Stimulated activated CD8-positive, alpha-beta memory T cell treated with anti-CD3 and anti-CD28 coated beads, Interleukin-15, amount 100 ng/mL, for 1 hour (primary cell): Measurements from ENCODE around the gene CDK17.

Experiments
- DNase-seq: peaks from one replicate; pipeline ENCODE4 v3.0.0-alpha.2; 2020; ENCODE audit warnings: low read depth

The CDK17 gene

DNA sequence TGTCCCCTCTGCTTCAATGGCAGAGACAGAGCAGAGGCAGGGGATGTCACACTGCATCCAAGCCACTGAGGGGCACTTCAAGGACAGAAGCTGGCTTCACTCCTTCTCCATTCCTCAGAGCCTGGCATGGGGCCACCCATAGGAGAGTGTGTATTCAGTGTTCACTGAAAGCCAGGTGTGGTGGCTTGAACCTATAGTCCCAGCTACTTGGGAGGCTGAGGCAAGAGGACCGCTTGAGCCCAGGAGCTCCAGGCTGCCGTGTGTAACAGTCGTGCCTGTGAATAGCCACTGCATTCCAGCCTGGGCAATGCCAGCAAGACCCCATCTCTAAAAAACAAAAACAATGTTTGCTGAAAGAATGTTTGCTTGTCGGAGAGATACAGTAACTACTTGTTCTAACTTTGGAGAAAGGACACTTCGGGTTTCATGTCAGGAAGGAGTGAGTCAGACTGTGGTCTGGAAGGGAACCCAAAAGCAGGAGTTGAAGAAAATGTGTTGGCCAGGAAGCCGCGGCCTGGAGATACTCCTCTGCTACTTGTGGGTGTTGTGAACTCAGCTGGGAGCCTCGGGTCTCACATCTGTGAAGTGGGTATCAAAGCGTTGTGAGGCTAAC, 162.7 kb downstream of the CDK17 start:
- peak; percentile 25 for DNase-seq

GRCh38 chr12:96237035-96237434, 163.2 kb downstream of the CDK17 start:
- DNase-seq = no peak

GRCh38 chr12:96236221-96236822, 163.9 kb downstream of the CDK17 start:
- DNase-seq = no peak

DNA sequence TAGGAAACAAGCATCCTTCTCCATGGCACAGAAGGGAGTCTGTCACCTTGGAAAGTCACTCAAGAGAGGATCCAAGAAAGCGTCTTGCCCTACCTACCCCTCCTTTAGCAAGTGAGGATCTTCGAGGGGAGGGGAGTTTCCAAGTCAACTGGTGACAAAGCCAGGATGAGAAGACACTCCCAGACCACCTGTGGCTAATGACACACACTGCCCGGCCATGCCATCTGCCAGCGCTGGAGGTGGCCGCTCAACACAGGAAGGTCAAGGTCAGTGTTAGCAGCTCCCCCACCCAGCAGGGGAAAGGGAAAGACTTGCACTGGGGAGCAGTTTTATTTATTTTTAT, 164.8 kb downstream of the CDK17 start:
- no peak for DNase-seq

DNA sequence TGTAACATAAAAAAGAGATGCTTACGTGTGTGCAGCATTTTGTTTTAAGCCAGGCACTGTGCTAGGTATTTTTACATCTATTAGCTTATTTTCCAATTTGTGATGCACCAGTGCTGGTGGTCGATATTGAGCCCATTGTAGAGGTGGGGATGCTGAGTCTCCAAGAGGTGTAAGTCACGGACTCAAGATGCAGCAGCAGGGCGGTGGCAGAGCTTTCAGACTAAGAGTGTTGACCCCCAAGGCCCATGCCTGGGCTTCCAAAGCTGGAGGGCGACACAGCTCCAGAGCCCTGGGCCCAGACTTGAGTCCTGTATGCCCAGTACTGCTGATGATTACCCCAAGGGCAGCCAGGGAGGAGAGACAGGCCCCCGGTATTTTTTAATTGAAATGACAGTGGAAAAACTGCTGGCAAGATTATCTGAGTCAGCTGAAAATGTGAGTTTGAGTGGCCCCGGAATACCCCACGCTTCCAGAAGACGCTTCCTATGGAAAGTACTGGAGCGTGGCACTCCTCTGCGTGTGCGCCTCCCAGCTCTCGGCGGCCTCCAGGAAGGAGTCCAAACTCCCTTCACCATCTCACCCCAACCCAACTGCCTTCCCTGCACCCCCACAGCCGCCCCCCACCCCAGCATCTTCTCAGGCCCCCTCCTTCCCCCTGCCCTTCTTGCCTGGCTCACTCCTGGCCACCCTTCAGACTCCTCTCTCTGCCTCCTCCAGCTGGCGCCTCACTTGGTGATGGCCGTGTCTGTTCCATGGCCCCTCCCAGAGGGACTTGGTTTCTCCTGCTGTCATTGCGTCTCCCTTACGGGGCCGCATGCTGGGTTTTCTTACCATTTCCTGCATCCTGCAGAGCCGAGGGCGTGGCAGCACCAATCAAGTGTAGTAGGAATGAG, 165.4 kb downstream of the CDK17 start:
- no peak for DNase-seq

DNA sequence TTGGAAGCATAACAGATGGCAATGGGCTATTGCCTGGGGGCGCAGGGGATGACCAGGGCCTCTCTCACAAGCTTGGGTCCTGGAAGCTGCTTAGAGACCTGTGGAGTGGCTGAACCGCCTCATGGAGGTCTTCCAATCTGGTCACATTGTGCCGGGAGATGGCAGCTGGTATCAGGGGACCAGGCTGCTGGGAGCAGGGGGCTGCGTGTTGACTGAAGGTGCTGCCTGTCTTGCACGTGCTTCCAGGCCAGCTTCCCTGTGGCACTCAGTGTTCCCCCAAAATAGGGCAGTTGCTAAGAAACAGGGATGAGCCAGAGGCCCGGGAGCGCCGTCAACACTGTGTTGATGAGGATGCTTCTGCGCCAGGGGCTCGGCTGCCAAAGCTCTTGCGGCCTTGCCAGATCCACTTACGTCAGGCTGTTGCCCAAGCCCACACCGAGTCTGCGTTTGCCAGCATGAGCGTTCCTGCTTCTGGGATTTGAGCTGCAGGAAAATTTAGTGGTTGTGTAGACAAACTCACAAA, 166.2 kb downstream of the CDK17 start:
- DNase-seq = no peak

GRCh38 chr12:96233168-96233567, 167.1 kb downstream of the CDK17 start:
- no peak for DNase-seq

DNA sequence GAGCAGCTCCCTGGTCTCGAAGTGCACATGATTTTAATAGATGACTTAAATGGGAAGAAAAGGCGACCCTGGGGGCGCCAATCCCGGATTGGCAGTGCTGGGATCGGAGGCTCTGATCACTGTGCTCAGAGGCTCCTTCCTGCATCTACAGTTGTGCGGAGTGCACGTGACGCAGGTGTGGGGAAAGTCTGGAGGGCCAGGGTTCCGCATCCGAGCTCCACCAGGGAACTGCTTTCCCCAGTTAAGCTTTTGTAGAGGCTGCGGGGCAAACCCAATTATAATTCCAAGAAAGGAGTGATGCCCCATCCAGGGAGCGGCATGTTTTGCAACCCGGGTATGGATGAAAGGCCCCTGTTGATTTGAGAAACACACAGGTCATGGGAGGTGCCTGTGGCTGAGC, 169.6 kb downstream of the CDK17 start:
- DNase-seq = no peak

DNA sequence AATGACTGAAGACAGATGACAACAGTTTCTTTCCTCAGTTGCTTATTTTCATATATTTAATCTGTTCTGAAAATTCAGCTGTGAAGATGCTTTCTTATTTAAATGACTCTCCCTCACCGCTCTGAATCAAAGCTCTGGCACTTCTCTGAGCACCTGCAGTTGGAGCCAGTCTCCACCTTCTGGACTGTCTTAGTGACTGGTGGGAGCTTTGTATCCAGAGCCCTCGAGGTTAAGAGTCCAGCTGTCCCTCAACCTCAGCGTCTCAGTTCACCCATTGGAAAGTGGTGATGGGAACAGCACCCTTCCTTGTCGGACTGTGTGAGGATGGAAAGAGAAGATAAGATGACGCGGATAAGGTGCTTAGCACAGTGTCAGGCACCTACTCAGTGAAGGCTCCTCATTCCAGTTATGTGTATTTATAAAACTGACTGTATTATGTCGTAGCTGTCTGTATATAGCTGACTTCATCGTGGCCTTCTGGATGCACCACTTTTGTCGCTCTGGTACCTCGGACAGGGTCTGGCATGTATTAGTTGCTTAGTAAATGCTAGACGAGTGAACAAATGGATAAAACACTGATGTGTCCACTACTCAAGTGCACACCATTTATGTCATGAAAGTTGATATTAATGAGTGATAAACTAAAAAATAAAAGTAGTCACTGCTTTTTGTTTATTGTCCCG, 171.5 kb downstream of the CDK17 start:
- no peak for DNase-seq
